Naive B cell (primary cell): ENCODE data around the gene KSR2. TPM values are rescaled to one million over a fixed set of nuclear protein-coding genes. Genes with fewer than 3 reads are reported as not detected.

Experiments
- ATAC-seq, 2 donors: fragments of 150-1000 bp; cut with Tn5 transposase; 2 replicates each; pipeline ENCODE4 v1.10.0; 2021; ENCODE audit warnings: low read depth in 2 of 2, mild to moderate bottlenecking in 2 of 2, moderate library complexity in 2 of 2
- DNase-seq: peaks from one replicate; pipeline ENCODE4 v3.0.0; 2022
- H3K27ac Mint-ChIP-seq, 6 donors: one replicate each; pipeline ENCODE4 v1.8.0; 2020 to 2022; ENCODE audit warnings: mild to moderate bottlenecking in 6 of 6, mixed read lengths in 6 of 6, moderate library complexity in 5 of 6, inconsistent platforms in 2 of 6
- H3K27me3 Mint-ChIP-seq, 3 donors: one replicate each; pipeline ENCODE4 v1.8.0; 2021 to 2022; ENCODE audit warnings: mixed read lengths in 3 of 3, mild to moderate bottlenecking in 1 of 3
- H3K36me3 Mint-ChIP-seq, 2 donors: one replicate each; pipeline ENCODE4 v1.8.0; 2020 to 2022; ENCODE audit warnings: mixed read lengths in 2 of 2, inconsistent platforms in 1 of 2, mild to moderate bottlenecking in 1 of 2
- H3K4me1 Mint-ChIP-seq, 3 donors: one replicate each; pipeline ENCODE4 v1.8.0; 2020 to 2022; ENCODE audit warnings: mixed read lengths in 3 of 3, inconsistent platforms in 1 of 3, mild to moderate bottlenecking in 1 of 3, moderate library complexity in 1 of 3
- H3K4me3 Mint-ChIP-seq, 8 donors: one replicate each; pipeline ENCODE4 v1.8.0; 2020 to 2022; ENCODE audit warnings: mild to moderate bottlenecking in 8 of 8, mixed read lengths in 8 of 8, moderate library complexity in 8 of 8, inconsistent platforms in 2 of 8
- H3K9me3 Mint-ChIP-seq, 7 donors: one replicate each; pipeline ENCODE4 v1.8.0; 2020 to 2022; ENCODE audit warnings: mixed read lengths in 7 of 7, mild to moderate bottlenecking in 5 of 7, inconsistent platforms in 2 of 7, moderate library complexity in 1 of 7
- polyA plus RNA-seq, 6 donors: library from polyadenylated mRNA; unstranded; fragments of 300-500 nt; fragmentation: Illumina TruSeq; gene quantifications; one replicate each; pipeline ENCODE4 v1.2.3, GENCODE V29; 2021; ENCODE audit warnings: low read depth in 6 of 6

The KSR2 gene
- polyA plus RNA-seq, 6 donors from 2014 or later, result not detected

DNA sequence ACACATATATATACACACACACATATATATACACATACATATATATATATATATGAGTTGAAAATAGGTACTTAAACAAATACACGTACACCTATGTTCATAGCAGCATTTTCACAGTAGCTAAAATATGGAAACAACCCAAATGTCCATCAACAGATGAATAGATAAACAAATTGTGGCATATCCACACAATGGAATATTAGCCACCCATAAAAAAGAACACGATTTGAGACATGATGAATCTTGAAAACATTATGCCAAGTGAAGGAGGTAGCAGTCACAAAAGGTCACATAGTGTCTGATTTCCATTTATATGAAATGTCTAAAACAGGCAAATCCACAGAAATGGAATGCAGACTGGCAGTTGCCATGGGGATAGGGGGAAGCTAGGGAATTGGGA is 276.3 kb downstream of the KSR2 start:
- Mint-ChIP-seq H3K27me3 (peaks cover 0 to 12% (median 6%) of the 10 kb centered on the region in 3 donors), H3K4me3 (no peak overlapping the region), H3K27ac (no peak overlapping the region), H3K36me3 (no peaks in the 10 kb centered on the region), H3K9me3 (peaks cover 5 to 31% (median 16%) of the 10 kb centered on the region in 7 donors), H3K4me1 (no peaks in the 10 kb centered on the region)
- ATAC-seq, result no peak
- DNase-seq, result no peak

DNA sequence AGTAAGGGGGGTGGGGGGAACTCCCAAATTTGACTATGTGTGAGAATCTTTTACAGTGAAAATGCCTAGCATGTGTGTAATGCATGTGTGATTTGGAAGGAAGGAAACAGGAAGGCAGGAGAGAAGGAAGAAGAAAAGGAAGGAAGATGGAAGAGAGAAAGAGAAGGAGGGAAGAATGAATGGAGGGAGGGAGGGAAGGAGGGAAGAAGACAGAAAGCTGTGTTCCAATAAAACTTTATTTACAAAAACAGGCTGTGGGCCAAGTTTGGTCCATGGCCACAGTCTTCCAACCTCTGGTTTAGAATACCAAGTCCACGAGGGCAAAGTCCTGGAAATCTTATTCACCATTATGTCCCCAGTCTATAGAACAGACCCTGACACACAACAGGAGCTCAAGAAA is 278.9 kb downstream of the KSR2 start:
- Mint-ChIP-seq H3K4me1 (peaks cover 0 to 2% (median 0%) of the 10 kb centered on the region in 3 donors), H3K27me3 (peaks cover 0 to 13% (median 12%) of the 10 kb centered on the region in 3 donors), H3K4me3 (no peak overlapping the region), H3K9me3 (peaks cover 5 to 31% (median 16%) of the 10 kb centered on the region in 7 donors), H3K36me3 (no peaks in the 10 kb centered on the region), H3K27ac (no peak overlapping the region)
- no peak for DNase-seq
- ATAC-seq, result no peak

DNA sequence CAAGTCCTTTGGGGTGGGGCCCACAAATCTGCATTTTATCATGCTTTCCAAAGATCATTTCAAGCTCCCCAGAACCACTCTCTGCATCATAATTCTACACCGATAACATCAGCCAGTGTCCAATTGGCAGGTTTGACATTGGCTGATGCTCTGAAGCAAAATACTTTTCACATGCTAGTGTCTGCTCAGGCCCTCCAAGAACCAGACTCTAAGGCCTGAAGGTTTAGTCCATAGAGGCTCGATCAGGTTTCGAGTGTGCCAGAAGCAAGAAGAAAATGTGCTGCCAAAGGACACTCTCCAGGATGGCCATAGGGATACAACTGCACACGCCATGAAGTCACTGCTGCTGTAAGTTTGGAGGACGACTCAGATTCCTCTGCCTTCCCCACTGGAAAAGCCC is 280.3 kb downstream of the KSR2 start:
- H3K36me3 Mint-ChIP-seq, result no peaks in the 10 kb centered on the region
- H3K4me3 Mint-ChIP-seq, result no peak overlapping the region
- H3K27me3 Mint-ChIP-seq, result peaks cover 0 to 21% (median 13%) of the 10 kb centered on the region in 3 donors
- peaks cover 5 to 19% (median 9%) of the 10 kb centered on the region in 7 donors for H3K9me3 Mint-ChIP-seq
- H3K4me1 Mint-ChIP-seq, result peaks cover 0 to 5% (median 2%) of the 10 kb centered on the region in 3 donors
- ATAC-seq (no peak), DNase-seq (no peak)
- H3K27ac Mint-ChIP-seq, result no peak overlapping the region

DNA sequence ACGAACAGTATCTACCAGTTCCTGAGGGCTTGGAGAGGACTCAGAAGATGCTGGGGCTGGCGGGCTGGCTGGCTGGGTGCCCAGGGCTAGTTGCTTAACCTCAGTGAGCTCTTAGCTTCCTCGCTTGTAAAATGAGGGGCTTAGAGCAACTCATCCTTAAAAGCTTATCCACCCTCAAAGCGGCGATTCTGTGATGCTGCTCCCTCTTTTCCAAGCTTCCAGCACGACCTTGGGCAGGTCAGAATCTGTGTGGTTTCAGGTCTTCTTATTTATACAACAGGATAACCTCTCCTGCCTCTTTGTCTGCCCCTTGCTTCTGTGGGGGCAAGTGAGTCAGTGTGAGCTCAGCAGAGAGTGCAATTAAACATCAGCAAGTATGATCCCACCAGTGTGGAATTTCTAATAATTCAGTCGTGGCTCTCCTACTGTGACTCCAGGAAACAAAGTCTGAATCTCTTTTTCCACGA is 281.8 kb downstream of the KSR2 start:
- no peak for DNase-seq
- no peaks in the 10 kb centered on the region for H3K36me3 Mint-ChIP-seq
- H3K27me3 Mint-ChIP-seq, result peaks cover 0 to 21% (median 13%) of the 10 kb centered on the region in 3 donors
- no peak overlapping the region for H3K27ac Mint-ChIP-seq
- no peak overlapping the region for H3K4me3 Mint-ChIP-seq
- ATAC-seq, result no peak
- H3K4me1 Mint-ChIP-seq, result peaks cover 0 to 5% (median 2%) of the 10 kb centered on the region in 3 donors
- H3K9me3 Mint-ChIP-seq, result peaks cover 0 to 8% (median 2%) of the 10 kb centered on the region in 7 donors

DNA sequence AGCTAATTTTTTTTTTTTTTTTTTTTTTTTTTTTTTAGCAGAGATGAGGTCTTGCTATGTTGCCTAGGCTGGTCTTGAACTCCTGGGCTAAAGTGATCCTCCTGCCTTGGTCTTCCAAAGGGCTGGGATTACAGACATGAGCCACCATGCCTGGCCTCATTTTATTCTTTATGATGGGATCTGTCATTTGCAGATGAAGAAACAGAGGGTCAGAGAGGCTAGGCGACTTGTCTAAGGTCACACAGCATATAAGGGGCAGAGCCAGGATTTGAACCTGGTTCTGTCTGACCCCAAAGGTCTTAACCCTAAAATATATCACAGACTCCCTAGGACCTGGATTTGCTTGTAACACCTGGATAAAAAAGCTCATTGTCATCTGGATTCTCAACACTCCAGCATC is 282.6 kb downstream of the KSR2 start:
- Mint-ChIP-seq H3K4me3 (no peak overlapping the region), H3K9me3 (peaks cover 0 to 6% (median 1%) of the 10 kb centered on the region in 7 donors)
- no peak for ATAC-seq

DNA sequence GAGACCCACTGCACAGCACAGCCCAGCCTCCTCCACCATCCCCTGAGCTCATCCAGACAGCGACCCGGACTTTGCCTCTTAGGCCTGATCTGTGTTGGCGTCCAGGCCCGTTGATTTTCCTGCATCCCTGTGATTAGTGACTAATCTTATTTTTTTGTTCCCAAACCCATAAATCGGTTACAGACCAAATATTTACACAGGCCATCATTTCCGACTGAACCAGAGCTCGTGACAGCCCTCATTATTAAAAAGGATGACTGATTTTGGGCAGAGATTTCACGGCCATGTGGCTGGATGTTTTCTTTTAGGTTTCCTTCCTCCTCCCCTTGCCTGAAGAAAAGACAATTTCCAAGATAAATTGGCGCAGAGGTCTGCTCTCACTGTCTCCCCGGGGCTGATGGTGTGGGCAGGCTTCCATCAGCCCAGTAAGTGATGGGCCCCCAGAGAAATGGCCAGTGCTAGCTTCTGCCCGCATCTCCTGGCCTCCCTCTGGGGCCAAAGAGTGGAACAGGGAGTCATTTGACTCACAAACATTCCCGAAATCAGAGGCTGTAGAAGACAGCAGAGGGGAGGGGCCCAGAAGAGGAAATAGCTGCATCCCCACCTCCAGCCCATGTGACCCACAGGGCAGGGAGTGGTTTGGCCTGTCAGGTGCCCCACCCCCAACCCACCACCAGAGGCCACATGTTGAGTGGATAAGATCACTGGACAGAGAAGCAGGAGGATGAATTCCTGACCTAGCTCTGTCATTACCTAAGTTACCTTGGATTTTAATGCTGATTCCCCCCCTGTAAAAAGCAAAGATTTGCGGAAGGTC is 283.5 kb downstream of the KSR2 start:
- H3K9me3 Mint-ChIP-seq, result peaks cover 0 to 6% (median 1%) of the 10 kb centered on the region in 7 donors
- H3K27me3 Mint-ChIP-seq, result peaks cover 0 to 26% (median 7%) of the 10 kb centered on the region in 3 donors
- peaks cover 0 to 5% (median 2%) of the 10 kb centered on the region in 3 donors for H3K4me1 Mint-ChIP-seq
- H3K4me3 Mint-ChIP-seq, result no peak overlapping the region
- no peak for DNase-seq
- no peak for ATAC-seq
- peak overlapping the region in 1 of 6 donors; percentile 33 for H3K27ac Mint-ChIP-seq
- no peaks in the 10 kb centered on the region for H3K36me3 Mint-ChIP-seq

More for the DNA sequence above, 282.6 kb downstream of the KSR2 start:
- DNase-seq, result no peak
- Mint-ChIP-seq H3K36me3 (no peaks in the 10 kb centered on the region), H3K27me3 (peaks cover 0 to 24% (median 13%) of the 10 kb centered on the region in 3 donors), H3K4me1 (peaks cover 0 to 5% (median 2%) of the 10 kb centered on the region in 3 donors), H3K27ac (no peak overlapping the region)

DNA sequence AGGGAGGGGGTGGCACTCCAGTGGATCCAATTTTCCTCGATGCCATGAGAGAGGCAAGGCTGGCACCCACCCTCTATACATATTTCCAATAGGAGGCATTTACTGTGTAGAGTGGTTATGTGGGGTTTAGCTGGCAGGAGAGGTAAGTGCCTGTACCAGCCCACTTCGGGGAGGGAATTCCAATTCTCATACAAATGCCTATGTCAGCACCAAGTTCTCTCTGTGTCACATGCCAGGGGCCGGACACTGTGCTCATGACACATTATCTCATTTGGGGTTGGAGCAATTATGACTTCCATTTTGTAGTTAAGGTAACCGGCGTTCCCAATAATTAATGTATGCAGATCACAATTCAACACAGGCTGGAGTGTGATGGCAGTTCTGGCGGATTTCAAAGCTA is 284.3 kb downstream of the KSR2 start:
- no peak for ATAC-seq
- peaks cover 0 to 5% (median 2%) of the 10 kb centered on the region in 3 donors for H3K4me1 Mint-ChIP-seq
- peaks cover 0 to 21% (median 7%) of the 10 kb centered on the region in 3 donors for H3K27me3 Mint-ChIP-seq
- peaks cover 0 to 4% (median 0%) of the 10 kb centered on the region in 7 donors for H3K9me3 Mint-ChIP-seq
- H3K4me3 Mint-ChIP-seq, result no peak overlapping the region
- H3K27ac Mint-ChIP-seq, result no peak overlapping the region
- DNase-seq, result no peak
- no peaks in the 10 kb centered on the region for H3K36me3 Mint-ChIP-seq

DNA sequence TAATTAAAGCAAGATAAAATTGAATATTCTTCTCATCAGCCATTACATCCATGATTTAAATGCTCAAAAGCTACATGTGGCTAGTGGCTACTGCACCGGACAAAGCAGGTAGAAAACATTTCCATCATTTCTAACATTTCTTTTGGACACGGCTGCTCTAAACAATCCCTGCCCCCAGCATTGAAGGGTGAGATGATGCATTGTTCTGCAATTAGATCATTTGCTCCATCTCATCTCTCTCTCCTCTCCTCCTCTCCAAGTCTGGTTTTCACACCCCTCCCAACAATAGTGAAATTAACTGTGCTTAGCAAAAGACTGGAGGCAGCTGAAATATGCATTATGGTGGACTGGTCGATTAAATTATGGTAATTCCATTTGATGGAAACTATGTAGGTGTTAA is 288.5 kb downstream of the KSR2 start:
- no peak overlapping the region for H3K4me3 Mint-ChIP-seq
- H3K4me1 Mint-ChIP-seq, result peaks cover 0 to 5% (median 0%) of the 10 kb centered on the region in 3 donors
- H3K27ac Mint-ChIP-seq, result no peak overlapping the region
- H3K9me3 Mint-ChIP-seq, result peaks cover 0 to 8% (median 4%) of the 10 kb centered on the region in 7 donors
- no peaks in the 10 kb centered on the region for H3K36me3 Mint-ChIP-seq
- DNase-seq (no peak), ATAC-seq (no peak)
- peaks cover 0 to 21% (median 0%) of the 10 kb centered on the region in 3 donors for H3K27me3 Mint-ChIP-seq

DNA sequence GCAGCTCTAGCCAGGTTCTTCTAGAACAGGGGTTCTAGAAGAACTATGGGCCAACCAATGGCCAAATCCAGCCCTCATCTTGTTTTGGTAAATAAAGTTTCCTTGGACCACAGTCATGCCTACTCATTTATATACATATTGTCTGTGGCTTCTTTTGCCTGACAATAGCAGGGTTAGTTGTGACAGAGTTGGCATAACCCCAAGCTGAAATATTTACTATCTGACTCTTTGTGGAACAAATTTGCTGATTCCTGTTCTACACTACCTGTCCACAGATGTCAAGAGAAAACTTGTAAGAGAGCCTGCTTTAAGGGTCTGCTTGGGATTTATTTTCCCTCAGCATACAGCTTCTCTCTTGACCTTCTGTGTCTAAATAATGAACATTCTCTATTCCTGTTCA is 289.0 kb downstream of the KSR2 start:
- Mint-ChIP-seq H3K27ac (no peak overlapping the region), H3K27me3 (peaks cover 0 to 21% (median 4%) of the 10 kb centered on the region in 3 donors), H3K9me3 (peaks cover 2 to 11% (median 6%) of the 10 kb centered on the region in 7 donors), H3K4me3 (no peak overlapping the region), H3K4me1 (peaks cover 0 to 5% (median 0%) of the 10 kb centered on the region in 3 donors), H3K36me3 (no peaks in the 10 kb centered on the region)
- DNase-seq (no peak), ATAC-seq (no peak)

DNA sequence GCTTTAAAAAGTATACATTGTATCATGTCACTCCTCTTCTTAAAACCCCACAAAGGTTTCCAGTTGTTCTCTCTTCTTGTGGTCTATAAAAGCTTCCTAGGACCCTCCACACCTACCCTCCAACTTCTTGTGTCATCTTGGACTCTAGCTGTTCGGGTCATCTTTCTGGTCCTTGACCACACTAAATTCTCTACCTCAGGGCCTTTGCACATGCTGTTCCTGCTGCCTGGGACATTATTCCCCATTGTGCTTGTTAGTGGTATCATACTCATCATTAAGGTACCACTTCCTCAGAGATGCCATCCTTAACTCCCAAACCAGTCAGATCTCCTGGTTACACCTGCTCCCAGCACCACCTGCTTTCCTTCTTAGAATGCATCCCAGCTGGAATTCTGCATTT is 294.0 kb downstream of the KSR2 start:
- no peaks in the 10 kb centered on the region for H3K4me1 Mint-ChIP-seq
- H3K27ac Mint-ChIP-seq, result no peak overlapping the region
- H3K9me3 Mint-ChIP-seq, result peaks cover 2 to 23% (median 11%) of the 10 kb centered on the region in 7 donors
- no peaks in the 10 kb centered on the region for H3K36me3 Mint-ChIP-seq
- no peak for DNase-seq
- H3K27me3 Mint-ChIP-seq, result peaks cover 0 to 25% (median 11%) of the 10 kb centered on the region in 3 donors
- no peak overlapping the region for H3K4me3 Mint-ChIP-seq
- ATAC-seq, result no peak

DNA sequence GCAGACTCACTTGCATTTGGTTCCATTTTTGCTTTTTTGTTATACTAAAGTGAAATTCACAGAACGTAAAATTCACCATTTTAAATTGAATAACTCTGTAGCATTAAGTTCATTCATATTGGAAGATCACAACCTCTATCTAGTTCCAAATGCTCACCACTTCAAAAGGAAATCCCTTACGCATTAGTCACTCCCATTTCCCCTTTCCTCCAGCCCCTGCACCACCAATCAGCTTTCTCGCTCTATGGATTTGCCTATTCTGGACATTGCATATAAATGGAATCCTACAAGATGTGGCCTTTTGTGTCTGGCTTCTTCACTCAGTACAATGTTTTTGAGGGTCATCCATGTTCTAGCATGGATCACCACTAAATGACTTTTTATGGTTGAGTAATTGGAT is 294.5 kb downstream of the KSR2 start:
- H3K27ac Mint-ChIP-seq, result no peak overlapping the region
- H3K4me1 Mint-ChIP-seq, result no peaks in the 10 kb centered on the region
- peaks cover 0 to 25% (median 11%) of the 10 kb centered on the region in 3 donors for H3K27me3 Mint-ChIP-seq
- no peaks in the 10 kb centered on the region for H3K36me3 Mint-ChIP-seq
- no peak for DNase-seq
- H3K4me3 Mint-ChIP-seq, result no peak overlapping the region
- no peak for ATAC-seq
- peaks cover 2 to 23% (median 11%) of the 10 kb centered on the region in 7 donors for H3K9me3 Mint-ChIP-seq

DNA sequence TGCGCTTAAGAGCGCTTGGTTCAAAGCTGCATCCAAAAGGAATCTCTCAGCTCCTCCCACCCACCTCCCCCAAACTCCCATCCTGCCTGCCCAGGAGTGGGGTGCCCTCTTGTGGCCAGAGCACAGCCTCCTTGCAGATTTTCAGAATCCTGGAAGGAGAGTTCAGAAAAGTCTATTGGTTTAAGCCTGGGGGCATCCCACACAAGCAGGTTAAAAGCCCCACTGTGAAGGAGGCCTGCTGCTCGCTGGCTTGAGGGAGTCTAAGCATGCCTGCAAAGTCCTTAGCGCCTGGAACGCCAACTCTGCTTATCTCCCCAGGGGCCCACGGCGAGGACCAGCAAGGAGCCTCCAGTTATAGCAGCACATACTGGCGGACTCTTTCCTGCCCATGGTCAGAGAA is 297.1 kb downstream of the KSR2 start:
- Mint-ChIP-seq H3K27me3 (peaks cover 6 to 28% (median 11%) of the 10 kb centered on the region in 3 donors), H3K27ac (no peak overlapping the region), H3K4me1 (no peaks in the 10 kb centered on the region), H3K4me3 (no peak overlapping the region), H3K9me3 (peaks cover 2 to 20% (median 10%) of the 10 kb centered on the region in 7 donors), H3K36me3 (no peaks in the 10 kb centered on the region)
- ATAC-seq (no peak), DNase-seq (no peak)

DNA sequence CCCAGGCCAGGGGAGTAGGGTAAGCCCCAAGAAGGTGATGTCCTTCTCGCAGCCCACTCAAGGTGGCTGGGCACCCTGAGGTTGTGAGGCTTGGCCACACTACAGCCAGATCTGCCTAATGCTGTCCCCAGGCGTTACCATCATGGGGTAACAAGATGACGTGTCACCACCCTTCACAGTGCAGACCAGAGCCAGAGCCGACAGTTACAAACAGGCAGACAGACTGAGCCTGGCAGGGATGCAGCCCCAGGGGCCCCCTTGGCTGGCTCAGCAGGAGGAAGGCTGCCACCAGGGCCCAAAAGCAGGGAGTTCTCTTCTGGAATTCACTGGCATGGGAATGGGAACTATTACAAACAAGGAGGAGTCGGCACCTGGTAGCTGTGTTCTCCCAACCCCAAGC is 304.6 kb downstream of the KSR2 start:
- H3K27ac Mint-ChIP-seq, result no peak overlapping the region
- ATAC-seq (no peak), DNase-seq (no peak)
- H3K4me3 Mint-ChIP-seq, result no peak overlapping the region
- peaks cover 5 to 9% (median 6%) of the 10 kb centered on the region in 3 donors for H3K27me3 Mint-ChIP-seq
- H3K9me3 Mint-ChIP-seq, result peaks cover 0 to 5% (median 0%) of the 10 kb centered on the region in 7 donors
- H3K36me3 Mint-ChIP-seq, result no peaks in the 10 kb centered on the region
- H3K4me1 Mint-ChIP-seq, result no peaks in the 10 kb centered on the region
